ENCODE results near the gene FAM200C. TPM values are rescaled to one million over a fixed set of nuclear protein-coding genes. Genes with fewer than 3 reads are reported as not detected.

FAM200C gene
- total RNA-seq, 4 donors from 2014 or later, result 0.37 to 7.8 (median 2.5) TPM

- DNase-seq, result no peak
- TF ChIP-seq POLR2A (IDR thresholded peaks at IDR 0.05) (no peak), EP300 (IDR thresholded peaks at IDR 0.05; ENCODE audit: low read depth) (no peak), POLR2AphosphoS5 (IDR thresholded peaks at IDR 0.05) (no peak)
- TF ChIP-seq, protein P1, sequence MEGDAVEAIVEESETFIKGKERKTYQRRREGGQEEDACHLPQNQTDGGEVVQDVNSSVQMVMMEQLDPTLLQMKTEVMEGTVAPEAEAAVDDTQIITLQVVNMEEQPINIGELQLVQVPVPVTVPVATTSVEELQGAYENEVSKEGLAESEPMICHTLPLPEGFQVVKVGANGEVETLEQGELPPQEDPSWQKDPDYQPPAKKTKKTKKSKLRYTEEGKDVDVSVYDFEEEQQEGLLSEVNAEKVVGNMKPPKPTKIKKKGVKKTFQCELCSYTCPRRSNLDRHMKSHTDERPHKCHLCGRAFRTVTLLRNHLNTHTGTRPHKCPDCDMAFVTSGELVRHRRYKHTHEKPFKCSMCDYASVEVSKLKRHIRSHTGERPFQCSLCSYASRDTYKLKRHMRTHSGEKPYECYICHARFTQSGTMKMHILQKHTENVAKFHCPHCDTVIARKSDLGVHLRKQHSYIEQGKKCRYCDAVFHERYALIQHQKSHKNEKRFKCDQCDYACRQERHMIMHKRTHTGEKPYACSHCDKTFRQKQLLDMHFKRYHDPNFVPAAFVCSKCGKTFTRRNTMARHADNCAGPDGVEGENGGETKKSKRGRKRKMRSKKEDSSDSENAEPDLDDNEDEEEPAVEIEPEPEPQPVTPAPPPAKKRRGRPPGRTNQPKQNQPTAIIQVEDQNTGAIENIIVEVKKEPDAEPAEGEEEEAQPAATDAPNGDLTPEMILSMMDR (IDR thresholded peaks at IDR 0.05), result no peak
- Histone ChIP-seq H3K9me3 (no peaks in the 10 kb centered on the region), H3K27ac (no peak overlapping the region), H3K27me3 (peaks cover 3% of the 10 kb centered on the region), H3K36me3 (no peaks in the 10 kb centered on the region), H3K4me1 (no peaks in the 10 kb centered on the region), H3K4me3 (no peak overlapping the region)
- 78 to 79% methylated on average over 4 to 5 of the region's 5 CpGs for WGBS, 2 donors (ENCODE audit: low coverage in 1 of 2)
- in situ Hi-C loops (cut with MboI; ENCODE audit: low pct_ligation_motif_present in 1 of 4, low pct_unique_long_range_greater_than_20kb in 1 of 4, low sequenced_read_pairs in 3 of 4), result no loop called here
- intact Hi-C loops (cut with DNase I; ENCODE audit: low total_unique reads), result no loop called here
Observed at GRCh38 chr5:160377651-160378050, 22.2 kb downstream of the FAM200C start.

- Histone ChIP-seq H3K27ac (no peak overlapping the region), H3K27me3 (peaks cover 3% of the 10 kb centered on the region), H3K4me1 (no peaks in the 10 kb centered on the region), H3K9me3 (no peaks in the 10 kb centered on the region), H3K4me3 (no peak overlapping the region), H3K36me3 (no peaks in the 10 kb centered on the region)
- intact Hi-C loops (cut with DNase I; ENCODE audit: low total_unique reads), result no loop called here
- DNase-seq, result no peak
- in situ Hi-C loops (cut with MboI; ENCODE audit: low pct_ligation_motif_present in 1 of 4, low pct_unique_long_range_greater_than_20kb in 1 of 4, low sequenced_read_pairs in 3 of 4), result no loop called here
- TF ChIP-seq, protein P1 (IDR thresholded peaks at IDR 0.05), result no peak
- TF ChIP-seq POLR2AphosphoS5 (IDR thresholded peaks at IDR 0.05) (no peak), EP300 (IDR thresholded peaks at IDR 0.05; ENCODE audit: low read depth) (no peak), POLR2A (IDR thresholded peaks at IDR 0.05) (no peak)
Observed at GRCh38 chr5:160376416-160376815, 23.4 kb downstream of the FAM200C start.

DNA sequence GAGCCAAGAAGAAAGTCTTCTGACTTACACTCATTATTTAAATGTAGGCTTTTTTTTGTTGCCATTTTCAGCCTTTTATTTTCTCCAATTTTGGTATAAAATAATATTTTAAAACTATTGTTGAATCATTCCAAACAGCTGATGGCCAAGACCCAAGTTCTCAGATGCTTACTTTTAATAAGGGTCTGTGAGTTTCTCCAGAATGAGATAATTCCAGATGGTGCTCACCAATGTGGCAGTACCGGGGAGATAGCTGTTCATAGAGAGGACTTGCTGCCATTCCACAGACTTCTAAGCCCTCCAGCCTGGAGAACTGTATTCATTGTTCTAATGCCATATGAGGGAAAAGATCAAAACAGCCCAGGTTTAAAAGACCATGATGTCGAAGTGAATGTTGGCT is 24.2 kb downstream of the FAM200C start:
- Histone ChIP-seq H3K36me3 (no peaks in the 10 kb centered on the region), H3K9me3 (no peaks in the 10 kb centered on the region), H3K4me3 (no peak overlapping the region), H3K27ac (no peak overlapping the region), H3K4me1 (no peaks in the 10 kb centered on the region), H3K27me3 (peaks cover 3% of the 10 kb centered on the region)
- in situ Hi-C loops (cut with MboI; ENCODE audit: low pct_ligation_motif_present in 1 of 4, low pct_unique_long_range_greater_than_20kb in 1 of 4, low sequenced_read_pairs in 3 of 4), result no loop called here
- TF ChIP-seq, protein P1 (IDR thresholded peaks at IDR 0.05), result no peak
- no peak for TF ChIP-seq EP300 (IDR thresholded peaks at IDR 0.05; ENCODE audit: low read depth)
- no peak for TF ChIP-seq POLR2A (IDR thresholded peaks at IDR 0.05)
- TF ChIP-seq POLR2AphosphoS5 (IDR thresholded peaks at IDR 0.05), result no peak
- intact Hi-C loops (cut with DNase I; ENCODE audit: low total_unique reads), result no loop called here
- WGBS, 2 donors (ENCODE audit: low coverage in 1 of 2), result 68 to 74% methylated on average over 2 of the region's 2 CpGs
- DNase-seq, result no peak

GRCh38 chr5:160375166-160375565 is 24.7 kb downstream of the FAM200C start:
- DNase-seq, result no peak
- Histone ChIP-seq H3K36me3 (no peaks in the 10 kb centered on the region), H3K4me3 (no peak overlapping the region), H3K9me3 (no peaks in the 10 kb centered on the region), H3K27me3 (peaks cover 3% of the 10 kb centered on the region), H3K4me1 (peaks cover 0 to 1% (median 0%) of the 10 kb centered on the region in 4 donors), H3K27ac (no peak overlapping the region)
- intact Hi-C loops (cut with DNase I; ENCODE audit: low total_unique reads) (no loop called here), in situ Hi-C loops (cut with MboI; ENCODE audit: low pct_ligation_motif_present in 1 of 4, low pct_unique_long_range_greater_than_20kb in 1 of 4, low sequenced_read_pairs in 3 of 4) (no loop called here)
- TF ChIP-seq EP300 (IDR thresholded peaks at IDR 0.05; ENCODE audit: low read depth), result no peak
- TF ChIP-seq, protein P1 (IDR thresholded peaks at IDR 0.05), result no peak
- TF ChIP-seq POLR2A (IDR thresholded peaks at IDR 0.05), result no peak
- no peak for TF ChIP-seq POLR2AphosphoS5 (IDR thresholded peaks at IDR 0.05)
